C1 segment of cervical spinal cord (tissue), 14 donors: ENCODE results near the gene SPX.

ENCODE experiments used
- DNase-seq, 14 donors: peaks; one replicate each; lab custom pipeline; 2025; lab: John Stamatoyannopoulos, UW

SPX gene

DNA sequence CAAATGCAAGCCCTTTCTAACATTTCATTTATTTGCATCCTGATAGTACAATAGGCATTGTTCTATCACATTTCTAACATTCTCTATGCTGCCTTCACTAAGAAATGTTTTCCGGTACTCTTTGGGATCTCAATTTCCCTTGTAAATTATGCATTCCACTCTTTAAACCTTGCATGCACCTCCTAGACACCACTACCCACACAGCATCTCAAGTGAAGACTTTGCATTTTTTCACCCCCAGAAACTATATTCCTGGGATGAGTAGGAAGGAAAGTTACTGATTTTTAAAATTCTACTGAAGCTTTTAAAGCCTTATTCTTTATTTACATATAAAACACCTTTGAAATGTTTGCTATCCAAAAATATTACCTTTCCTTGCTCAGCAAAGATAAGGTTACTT lies 51.4 kb downstream of the SPX start:
- DNase-seq = no peak

DNA sequence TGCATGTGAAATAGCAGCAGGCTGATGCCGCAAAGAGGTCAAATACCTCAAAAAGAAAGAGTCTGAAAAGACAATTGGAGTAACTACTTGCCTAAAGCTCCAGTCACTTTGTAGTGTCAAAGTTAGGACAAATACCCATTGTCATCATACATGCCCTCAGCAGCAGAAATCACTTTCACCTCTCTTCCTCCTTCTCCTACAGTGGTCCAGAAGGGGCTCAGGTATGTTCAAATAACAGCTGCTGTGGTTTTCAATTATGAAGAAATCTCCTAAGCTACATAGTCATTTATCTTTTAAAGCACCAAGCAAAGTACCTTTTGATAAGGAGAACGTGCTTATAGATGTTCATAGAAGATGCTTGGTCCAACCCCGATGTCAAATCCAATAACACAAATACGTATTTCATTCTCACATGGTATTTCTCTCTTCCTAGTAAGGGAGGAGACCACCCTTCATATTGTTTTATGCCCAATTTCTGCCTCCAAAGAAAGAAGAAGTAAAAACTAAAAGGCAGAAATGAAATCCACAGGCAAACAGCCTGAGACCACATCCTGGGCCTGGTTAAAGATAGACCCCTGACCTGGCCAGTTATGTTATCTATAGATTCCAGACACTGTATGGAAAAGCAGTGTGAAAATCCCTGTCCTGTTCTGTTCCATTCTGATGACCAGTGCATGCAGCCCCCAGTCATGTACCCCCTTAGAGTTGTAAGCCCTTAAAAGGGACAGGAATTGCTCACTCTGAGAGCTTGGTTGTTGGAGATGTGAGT lies 54.8 kb downstream of the SPX start:
- DNase-seq = no peak
